Inflammatory macrophage treated with lipopolysaccharide for 1 hour (primary cell): Measurements from ENCODE around the gene HIF3A.

Experiments
- DNase-seq, 2 donors: peaks; one replicate each; pipeline ENCODE4 v3.0.0-alpha.2; 2020 to 2022

Gene HIF3A

DNA sequence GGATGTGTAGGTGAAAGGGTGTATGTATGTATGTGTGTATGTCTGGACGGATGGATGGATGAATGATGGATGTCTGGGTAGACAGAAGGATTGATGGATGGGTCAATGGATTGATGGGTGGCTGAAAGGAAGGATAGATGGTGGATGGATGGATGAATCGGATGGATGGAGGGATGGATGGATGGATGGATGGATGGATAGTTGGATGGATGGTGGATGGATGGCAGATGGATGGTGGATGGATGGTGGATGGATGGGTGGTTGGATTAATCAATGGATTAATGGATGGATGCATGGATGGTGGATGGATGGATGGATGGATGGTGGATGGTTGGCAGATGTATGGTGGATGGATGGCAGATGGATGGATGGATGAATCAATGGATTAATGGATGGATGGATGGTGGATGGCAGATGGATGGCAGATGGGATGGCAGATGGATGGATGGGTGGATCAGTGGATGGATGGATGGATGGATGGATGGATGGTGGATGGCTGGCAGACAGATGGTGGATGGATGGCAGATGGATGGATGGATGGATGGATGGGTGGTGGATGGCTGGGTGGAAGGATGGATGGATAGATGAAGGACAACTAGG lies 33.6 kb downstream of the HIF3A start:
- no peak for DNase-seq

DNA sequence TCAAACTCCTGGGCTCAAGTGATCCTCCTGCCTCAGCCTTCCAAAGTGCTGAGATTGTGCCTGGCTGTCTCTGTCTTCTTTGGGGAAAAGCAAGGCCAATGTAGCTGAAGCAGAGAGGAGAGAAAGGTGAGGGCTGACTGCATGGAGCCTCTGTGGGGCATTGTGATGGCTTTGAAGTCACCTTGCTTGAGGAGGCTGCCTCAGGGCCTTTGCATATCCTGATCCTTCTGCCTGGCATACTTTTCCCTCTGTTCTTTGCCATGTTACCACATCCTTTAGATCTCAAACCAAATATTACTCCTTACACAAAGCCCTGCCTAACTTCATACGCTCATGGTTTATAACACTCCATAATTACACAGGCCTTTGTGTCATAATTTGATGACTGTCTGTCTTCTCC lies 40.6 kb downstream of the HIF3A start:
- DNase-seq = no peak

GRCh38 chr19:46339446-46339845 lies 42.6 kb downstream of the HIF3A start:
- no peak for DNase-seq

DNA sequence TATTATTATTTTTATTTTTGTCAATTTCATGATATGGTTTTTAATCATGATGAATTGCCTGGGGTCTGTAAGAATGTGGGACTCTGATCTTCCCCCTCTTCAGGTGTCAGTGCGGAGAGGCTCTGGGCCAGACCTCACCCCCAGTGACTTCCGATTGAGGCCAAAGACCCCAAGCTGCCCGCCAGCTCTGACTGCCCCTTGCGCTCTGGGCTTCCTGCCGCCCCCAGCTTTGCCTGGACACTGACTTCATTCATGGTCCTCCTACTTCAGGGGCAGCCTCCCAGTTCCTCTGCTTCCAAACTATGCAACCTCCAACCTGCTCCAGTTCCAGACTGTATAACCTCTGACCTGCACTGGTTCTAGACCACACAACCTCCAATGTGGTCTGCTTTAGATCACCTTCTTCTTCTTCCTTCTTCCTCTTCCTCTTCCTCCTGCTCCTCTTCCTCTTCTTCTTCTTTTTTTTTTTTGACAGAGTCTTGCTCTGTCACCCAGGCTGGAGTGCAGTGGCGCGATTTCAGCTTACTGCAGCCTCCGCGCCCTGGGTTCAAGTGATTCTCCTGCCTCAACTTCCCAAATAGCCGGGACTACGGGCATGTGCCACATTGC lies 43.3 kb downstream of the HIF3A start:
- DNase-seq = no peak

- DNase-seq = no peak
Observed at GRCh38 chr19:46341937-46342336, 45.1 kb downstream of the HIF3A start.

DNA sequence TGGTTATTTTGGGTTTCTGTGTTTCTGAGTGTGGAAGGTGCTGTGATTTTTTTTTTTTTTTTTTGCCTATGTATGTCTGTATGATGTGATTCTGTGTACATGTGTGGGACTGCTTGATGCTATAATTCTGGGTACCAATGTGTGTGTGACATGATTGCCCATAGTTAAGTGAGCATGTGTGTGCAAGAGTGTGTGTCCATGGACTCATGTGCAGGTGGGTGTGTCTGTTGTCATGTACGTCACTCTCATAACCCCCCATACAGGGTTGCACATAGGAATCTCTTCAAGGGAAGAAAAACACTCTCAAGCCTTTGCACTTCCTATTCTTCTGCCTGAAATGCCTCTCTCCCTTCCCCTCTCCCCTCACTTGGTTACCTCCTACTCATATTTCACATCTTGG lies 47.5 kb downstream of the HIF3A start:
- DNase-seq = no peak

DNA sequence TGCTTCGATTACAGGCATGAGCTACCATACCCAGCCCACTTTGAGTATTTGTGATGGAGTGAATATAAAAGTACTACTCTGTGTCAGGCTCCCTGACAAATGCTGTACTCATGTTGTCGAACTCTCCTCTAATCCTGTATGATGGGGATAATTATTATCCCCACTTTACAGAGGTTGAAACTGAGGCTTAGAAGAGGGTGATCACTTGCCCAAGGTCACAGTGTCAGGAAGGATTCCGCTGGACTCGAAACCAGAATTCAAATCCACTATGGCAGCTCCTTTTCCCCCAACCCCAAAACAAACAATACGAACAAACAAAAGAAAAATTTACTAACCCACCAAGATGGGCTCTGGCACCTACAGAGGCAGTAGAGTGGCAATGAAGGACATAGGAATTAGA lies 48.3 kb downstream of the HIF3A start:
- no peak for DNase-seq

DNA sequence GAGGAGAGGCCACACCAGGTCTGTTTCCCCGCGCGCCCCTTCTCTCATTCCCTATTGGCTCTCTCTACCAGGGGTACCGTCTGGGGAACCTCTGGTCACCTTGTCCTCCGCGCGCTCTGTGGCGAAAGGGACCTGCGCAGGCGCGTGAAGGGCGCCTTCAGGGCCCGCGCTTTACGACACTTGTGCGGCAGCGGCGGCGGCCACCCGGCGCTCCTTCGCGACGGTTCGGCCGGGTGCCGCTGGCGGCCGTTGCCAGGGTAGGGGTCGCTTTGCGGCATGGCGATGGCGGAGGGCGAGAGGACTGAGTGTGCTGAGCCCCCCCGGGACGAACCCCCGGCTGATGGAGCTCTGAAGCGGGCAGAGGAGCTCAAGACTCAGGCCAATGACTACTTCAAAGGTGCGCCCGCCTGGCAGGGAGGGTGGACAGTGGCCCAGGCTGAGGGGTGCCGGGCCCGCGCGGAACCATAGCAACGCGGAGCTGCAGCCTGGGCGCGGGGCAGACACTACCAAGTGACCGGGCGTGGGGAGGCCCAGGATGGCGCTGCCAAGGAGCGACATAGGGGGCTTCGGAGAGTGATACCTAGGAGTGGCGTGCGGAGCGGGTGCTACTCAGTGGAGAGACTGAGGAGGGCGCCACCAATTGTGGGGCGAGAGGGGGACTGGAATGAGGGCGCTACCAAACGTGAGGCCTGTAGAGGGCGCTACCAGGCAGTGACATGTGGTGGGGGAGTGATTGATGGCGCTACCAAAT lies 50.2 kb downstream of the HIF3A start, which contains the start of gene PPP5C:
Gene PPP5C (plus strand): TSS at position 267 of the 751 bp plus-strand sequence. CDS start 10 bp downstream, at position 277.
- DNase-seq = peak; percentile 87

DNA sequence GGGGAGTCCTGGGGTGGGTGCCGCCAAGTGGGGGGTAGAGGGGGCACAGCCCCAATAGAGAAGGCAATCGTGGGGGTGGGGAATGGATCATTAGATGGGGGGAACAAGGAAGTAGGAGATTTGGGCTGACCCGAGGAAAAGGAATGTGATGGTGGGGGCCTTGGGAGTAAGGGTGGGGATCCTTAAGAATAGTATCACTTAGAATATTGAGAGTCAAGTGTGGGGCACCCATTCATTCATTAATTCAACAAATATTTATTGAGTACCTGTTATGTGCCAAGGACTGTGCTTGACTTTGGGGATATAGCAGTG lies 50.7 kb downstream of the HIF3A start:
- no peak for DNase-seq

- no peak for DNase-seq
Observed at GRCh38 chr19:46347985-46348384, 51.1 kb downstream of the HIF3A start.

DNA sequence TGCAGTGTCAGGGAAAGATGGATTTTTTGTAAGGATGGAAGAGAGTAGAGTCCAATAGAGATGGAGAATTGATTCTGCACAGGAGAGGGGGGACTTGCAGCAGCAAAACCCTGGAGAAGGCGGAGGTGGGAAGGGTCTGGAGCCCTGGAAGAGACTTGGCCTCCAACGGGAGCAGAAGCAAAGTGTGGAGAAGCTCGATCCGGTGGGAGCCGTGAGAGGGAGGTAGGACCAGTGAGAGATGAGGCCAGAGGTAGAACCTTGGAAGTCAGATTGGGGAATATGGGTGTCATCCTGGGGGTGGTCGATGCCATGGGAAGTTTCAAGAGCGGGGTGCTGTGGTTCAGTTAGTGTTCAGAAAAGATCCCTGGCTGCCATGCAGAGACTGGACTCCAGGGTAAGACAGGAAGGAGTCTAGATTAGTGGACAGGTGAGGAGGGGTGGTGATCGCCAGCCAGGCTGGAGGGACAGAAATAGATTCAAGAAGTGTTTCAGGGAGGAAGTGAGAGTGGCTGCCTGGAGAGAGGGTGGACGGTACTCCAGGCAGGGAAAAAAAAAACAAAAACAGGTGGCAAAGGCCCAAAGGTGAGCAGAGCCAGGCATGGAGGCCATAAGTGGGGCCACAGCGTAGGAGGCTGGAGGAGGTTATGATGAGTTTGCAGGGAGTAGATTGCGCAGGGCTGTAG lies 52.6 kb downstream of the HIF3A start:
- no peak for DNase-seq

GRCh38 chr19:46350029-46350757 lies 53.4 kb downstream of the HIF3A start:
- no peak for DNase-seq

- peak; percentile 40 to 45 for DNase-seq
Observed at GRCh38 chr19:46350758-46351159, 53.9 kb downstream of the HIF3A start.

DNA sequence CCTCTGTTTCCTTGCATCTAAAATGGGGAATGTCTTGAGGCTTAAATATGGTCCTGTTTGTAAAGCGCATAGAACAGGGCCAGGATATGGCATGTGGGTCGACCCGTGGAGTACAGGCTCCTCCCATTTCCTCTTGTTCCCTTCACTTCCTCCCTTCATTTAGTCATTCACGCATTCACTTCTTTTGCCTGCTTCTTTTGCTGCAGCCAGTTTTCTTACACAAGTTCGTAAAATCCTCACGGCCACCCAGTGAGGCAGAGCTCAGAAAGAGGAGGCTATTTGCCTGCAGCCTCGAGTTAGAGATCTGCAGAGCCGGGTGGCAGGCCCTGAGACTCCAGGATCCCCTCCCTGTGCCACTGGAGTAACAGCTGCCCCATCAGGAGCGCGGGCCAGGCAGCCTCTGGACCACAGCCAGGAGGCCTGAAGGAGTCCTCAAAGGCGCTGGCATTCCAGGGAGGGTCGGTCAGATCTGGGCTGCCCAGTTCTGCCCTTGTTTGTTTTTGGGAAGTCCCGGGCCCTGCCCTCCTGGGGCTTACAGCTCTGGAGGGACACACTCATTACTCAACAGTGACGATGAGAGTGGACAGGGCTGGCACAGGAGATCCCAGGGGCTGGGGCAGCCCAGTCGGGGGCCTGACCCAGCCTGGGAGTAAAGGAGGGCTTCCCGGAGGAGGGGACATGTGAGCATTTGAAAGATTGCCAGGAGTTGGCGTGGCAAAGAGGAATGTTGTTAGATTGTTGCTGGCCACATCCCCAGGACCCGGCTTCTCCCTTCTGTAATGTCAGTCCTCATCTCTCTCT lies 54.6 kb downstream of the HIF3A start:
- DNase-seq = peak in 1 of 2 donors; percentile 10

GRCh38 chr19:46353730-46354528 lies 57.1 kb downstream of the HIF3A start:
- DNase-seq = no peak

DNA sequence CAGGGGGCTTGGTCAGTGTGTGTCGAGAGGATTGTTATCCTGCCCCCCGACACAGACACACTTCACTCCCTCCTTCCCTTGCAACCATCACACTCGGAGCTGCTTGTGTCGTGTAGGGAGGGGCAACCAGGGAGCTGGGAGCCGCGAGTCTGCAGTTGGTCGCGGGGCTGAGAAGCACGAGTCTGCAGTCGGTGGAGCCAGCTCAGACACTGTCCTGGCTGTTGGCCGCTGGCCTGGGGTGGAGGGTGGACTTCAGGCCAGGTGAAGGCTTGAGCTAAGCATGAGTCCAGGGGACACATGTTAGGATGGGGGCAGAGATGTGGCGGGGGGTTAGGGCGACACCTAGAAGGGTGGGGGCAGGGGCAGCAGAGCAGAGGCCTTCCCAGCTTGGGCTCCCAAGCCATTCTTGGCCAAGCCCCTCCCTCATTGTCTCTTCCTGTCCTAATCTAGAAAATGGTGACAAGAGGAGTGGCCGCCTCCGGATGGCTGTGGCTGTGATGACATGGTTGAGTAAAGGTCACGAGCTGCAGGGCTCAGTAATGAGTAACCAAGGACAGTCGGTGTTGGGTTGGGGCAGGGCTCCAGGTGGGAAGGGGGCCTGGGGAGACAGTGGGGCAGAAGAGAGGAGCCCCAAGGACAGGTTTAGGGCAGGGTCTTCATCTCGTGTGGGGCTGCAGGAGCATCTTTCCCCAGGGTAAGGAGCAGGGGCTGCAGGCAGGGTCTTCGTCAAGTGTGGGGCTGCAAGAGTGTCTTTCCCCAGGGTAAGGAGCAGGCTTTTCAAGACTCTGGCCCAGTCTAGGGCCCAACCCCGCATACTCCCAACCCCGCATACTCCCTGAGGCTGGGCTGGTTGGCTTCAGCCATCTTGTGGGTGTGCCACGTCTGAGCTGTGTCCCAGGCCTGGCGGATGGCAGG lies 58.6 kb downstream of the HIF3A start:
- no peak for DNase-seq

DNA sequence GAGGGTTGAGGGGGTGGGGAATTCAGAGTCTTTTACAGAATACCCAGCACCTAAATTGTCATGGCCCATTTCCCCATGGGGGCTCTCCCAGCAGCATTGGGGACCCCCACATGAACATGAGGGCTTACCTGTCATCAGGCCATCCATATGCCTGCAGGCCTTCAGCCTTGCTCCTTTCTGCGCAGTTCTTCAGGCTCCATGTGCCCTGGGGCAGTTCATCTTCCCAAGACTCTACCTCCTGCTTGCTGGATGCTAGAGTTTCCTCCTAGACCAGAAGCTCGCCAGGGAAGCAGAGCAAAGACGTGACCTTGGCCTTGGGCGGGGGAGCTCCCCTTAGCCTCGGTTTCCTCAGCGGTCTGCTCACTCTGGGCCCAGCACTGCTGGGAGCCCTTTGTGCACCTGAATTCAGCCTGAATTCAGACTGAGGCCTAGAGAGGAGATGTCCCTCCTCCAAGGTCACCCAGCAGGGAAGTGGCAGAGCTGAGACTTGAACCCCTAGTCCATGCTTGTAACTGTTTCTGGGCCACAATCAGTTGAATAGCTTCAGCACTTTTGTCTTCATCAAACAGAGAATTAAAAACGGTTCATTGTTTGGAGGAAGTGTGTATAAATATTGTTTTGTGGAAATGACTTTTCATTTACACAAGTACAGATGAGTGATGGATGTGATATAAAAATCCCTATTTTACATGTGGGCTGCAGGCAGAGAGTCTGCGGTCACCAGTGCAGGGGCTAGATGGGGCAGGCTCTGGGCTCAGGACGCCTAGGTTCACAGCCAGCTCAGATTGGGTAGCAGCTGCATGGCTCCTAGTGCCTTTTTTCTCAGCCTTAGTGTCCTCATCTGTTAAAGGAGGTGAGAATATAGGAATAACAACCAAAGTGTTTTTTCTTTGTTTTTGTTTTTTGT lies 59.6 kb downstream of the HIF3A start:
- no peak for DNase-seq

DNA sequence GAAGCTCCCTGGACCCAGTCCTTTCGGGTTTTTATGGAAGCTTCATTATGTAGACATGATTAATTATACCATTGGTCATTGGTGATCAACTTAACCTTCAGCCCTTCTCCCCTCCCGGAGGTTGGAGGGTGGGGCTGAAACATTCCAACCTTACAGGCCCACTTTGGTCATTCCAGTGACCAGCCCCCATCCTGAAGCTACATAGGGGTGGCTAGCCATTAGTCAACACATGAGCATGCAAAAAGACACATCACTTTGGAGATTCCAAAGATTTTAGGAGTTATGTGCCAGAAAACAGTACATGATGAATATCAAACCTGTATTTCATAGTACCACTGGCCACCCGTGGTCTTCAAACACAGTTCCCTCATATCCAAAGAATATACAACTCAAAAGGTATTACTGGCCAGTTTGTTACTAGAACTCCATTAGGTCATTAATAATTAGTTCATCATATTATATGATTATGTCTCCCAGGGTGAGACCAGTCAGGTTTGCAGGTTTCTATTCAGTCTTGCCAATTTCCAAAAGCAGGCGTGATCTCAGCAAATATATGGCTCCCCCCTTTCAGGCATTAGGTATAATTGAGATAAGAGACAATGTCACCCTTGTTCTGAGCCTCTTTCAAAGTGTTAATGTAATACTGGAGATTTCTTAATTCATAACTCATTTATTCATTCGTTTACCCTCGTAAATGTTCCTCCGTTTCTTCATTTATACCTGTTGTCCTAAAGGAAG lies 61.2 kb downstream of the HIF3A start:
- DNase-seq = no peak
